Astrocyte (in vitro differentiated cells and primary cell): Measurements from ENCODE around the gene CDC42EP4. TPM values are rescaled to one million over a fixed set of nuclear protein-coding genes. Genes with fewer than 3 reads are reported as not detected.

Source experiments
- DNase-seq: peaks from one replicate; pipeline ENCODE4 v3.0.0-alpha.2; 2010; ENCODE audit warnings: low read depth
- FAIRE-seq: peaks from 2 replicates; lab custom pipeline; 2011; peaks lifted over from hg19 to GRCh38; lab: Jason Lieb, UNC
- H2AFZ ChIP-seq: 2 replicates; pipeline ENCODE4 v1.6.0; 2012; ENCODE audit warnings: low read depth, low read length, inconsistent platforms
- H3K27ac ChIP-seq: 2 replicates; pipeline ENCODE4 v1.5.1; 2011; ENCODE audit warnings: low read depth, low read length, inconsistent platforms
- H3K27me3 ChIP-seq: 2 replicates; pipeline ENCODE4 v1.6.0; 2011; ENCODE audit warnings: low read length, inconsistent platforms; ENCODE audit not compliant: insufficient read depth
- H3K36me3 ChIP-seq: 2 replicates; pipeline ENCODE4 v1.5.1; 2011; ENCODE audit warnings: low read length, inconsistent platforms; ENCODE audit not compliant: insufficient read depth
- H3K4me1 ChIP-seq: 2 replicates; pipeline ENCODE4 v1.5.1; 2011; ENCODE audit warnings: low read length, inconsistent platforms; ENCODE audit not compliant: insufficient read depth
- H3K4me2 ChIP-seq: 2 replicates; pipeline ENCODE4 v1.6.0; 2012; ENCODE audit warnings: low read length, inconsistent platforms
- H3K4me3 ChIP-seq: 2 replicates; pipeline ENCODE4 v1.5.1; 2011; ENCODE audit warnings: low read depth, mild to moderate bottlenecking, low read length, inconsistent platforms; ENCODE audit not compliant: insufficient read depth
- H3K79me2 ChIP-seq: 2 replicates; pipeline ENCODE4 v1.6.0; 2012; ENCODE audit warnings: mild to moderate bottlenecking, low read length, inconsistent platforms; ENCODE audit not compliant: insufficient read depth
- H3K9ac ChIP-seq: 2 replicates; pipeline ENCODE4 v1.6.0; 2012; ENCODE audit warnings: mild to moderate bottlenecking, low read length, inconsistent platforms
- H3K9me3 ChIP-seq: 2 replicates; pipeline ENCODE4 v1.5.1; 2012; ENCODE audit warnings: low read depth, mild to moderate bottlenecking, low read length, inconsistent platforms; ENCODE audit not compliant: insufficient read depth
- H4K20me1 ChIP-seq: 2 replicates; pipeline ENCODE4 v1.6.0; 2012; ENCODE audit warnings: low read length, inconsistent platforms; ENCODE audit not compliant: insufficient read depth
- H3K27ac Mint-ChIP-seq: one replicate; pipeline ENCODE4 v1.8.0; 2021; ENCODE audit warnings: mild to moderate bottlenecking, mixed read lengths; ENCODE audit not compliant: unreplicated experiment
- H3K27me3 Mint-ChIP-seq: one replicate; pipeline ENCODE4 v1.8.0; 2021; ENCODE audit warnings: low read depth, mixed read lengths; ENCODE audit not compliant: unreplicated experiment
- H3K36me3 Mint-ChIP-seq: one replicate; pipeline ENCODE4 v1.8.0; 2021; ENCODE audit warnings: low read depth, mixed read lengths; ENCODE audit not compliant: unreplicated experiment
- H3K4me1 Mint-ChIP-seq: one replicate; pipeline ENCODE4 v1.8.0; 2021; ENCODE audit warnings: low read depth, mixed read lengths; ENCODE audit not compliant: unreplicated experiment
- H3K4me3 Mint-ChIP-seq: one replicate; pipeline ENCODE4 v1.8.0; 2021; ENCODE audit warnings: mild to moderate bottlenecking, moderate library complexity, mixed read lengths; ENCODE audit not compliant: unreplicated experiment
- H3K9me3 Mint-ChIP-seq: one replicate; pipeline ENCODE4 v1.8.0; 2021; ENCODE audit warnings: mild to moderate bottlenecking, mixed read lengths; ENCODE audit not compliant: unreplicated experiment
- EZH2 ChIP-seq: IDR thresholded peaks from 2 replicates; pipeline ENCODE4 v1.6.1; 2012; ENCODE audit warnings: mild to moderate bottlenecking, low read length, inconsistent platforms; ENCODE audit not compliant: insufficient read depth
- total RNA-seq: library from RNA; stranded (reverse); gene quantifications from 2 replicates; pipeline ENCODE4 v1.2.1, GENCODE V29; 2021
- TF ChIP-seq, protein P1 (sequence below): IDR thresholded peaks from 2 replicates; pipeline ENCODE4 v1.5.1; 2011; ENCODE audit warnings: low read depth, mild to moderate bottlenecking, inconsistent platforms, low read length, moderate library complexity; ENCODE audit not compliant: insufficient read depth

CDC42EP4 gene
- total RNA-seq, 1 donor from 2014 or later, result 15.8 TPM

DNA sequence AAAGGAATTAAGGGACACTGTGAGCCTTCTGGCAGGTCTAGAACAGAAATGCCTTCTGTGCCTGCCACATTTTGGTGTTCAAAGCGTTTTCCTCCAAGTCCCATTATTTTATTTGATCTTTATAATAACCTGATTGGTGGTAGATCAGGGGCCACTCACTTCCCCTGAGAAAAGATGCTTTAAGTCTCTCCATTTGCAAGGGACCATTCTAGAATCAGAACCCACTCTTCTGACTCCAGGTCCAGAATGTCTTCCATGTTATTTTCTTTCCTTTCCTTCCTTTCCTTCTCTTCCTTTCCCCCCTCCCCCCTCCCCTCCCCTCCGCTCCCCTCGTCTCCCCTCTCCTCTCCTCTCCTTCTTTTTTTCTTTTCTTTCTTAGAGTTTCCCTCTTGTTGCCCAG is 19.3 kb upstream of the CDC42EP4 start:
- no peaks in the 10 kb centered on the region for H3K27me3 Mint-ChIP-seq
- H3K27me3 ChIP-seq, result no peaks in the 10 kb centered on the region
- H3K4me1 ChIP-seq, result no peaks in the 10 kb centered on the region
- no peak overlapping the region for H3K4me2 ChIP-seq
- no peak overlapping the region for H3K27ac ChIP-seq
- TF ChIP-seq, protein P1, sequence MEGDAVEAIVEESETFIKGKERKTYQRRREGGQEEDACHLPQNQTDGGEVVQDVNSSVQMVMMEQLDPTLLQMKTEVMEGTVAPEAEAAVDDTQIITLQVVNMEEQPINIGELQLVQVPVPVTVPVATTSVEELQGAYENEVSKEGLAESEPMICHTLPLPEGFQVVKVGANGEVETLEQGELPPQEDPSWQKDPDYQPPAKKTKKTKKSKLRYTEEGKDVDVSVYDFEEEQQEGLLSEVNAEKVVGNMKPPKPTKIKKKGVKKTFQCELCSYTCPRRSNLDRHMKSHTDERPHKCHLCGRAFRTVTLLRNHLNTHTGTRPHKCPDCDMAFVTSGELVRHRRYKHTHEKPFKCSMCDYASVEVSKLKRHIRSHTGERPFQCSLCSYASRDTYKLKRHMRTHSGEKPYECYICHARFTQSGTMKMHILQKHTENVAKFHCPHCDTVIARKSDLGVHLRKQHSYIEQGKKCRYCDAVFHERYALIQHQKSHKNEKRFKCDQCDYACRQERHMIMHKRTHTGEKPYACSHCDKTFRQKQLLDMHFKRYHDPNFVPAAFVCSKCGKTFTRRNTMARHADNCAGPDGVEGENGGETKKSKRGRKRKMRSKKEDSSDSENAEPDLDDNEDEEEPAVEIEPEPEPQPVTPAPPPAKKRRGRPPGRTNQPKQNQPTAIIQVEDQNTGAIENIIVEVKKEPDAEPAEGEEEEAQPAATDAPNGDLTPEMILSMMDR, result no peak
- TF ChIP-seq EZH2, result no peak
- no peaks in the 10 kb centered on the region for H3K4me1 Mint-ChIP-seq
- DNase-seq (no peak), FAIRE-seq (no peak)
- H3K9me3 Mint-ChIP-seq, result no peaks in the 10 kb centered on the region
- no peak overlapping the region for H3K4me3 ChIP-seq
- H2AFZ ChIP-seq, result no peak overlapping the region
- no peaks in the 10 kb centered on the region for H4K20me1 ChIP-seq
- no peak overlapping the region for H3K9ac ChIP-seq
- H3K4me3 Mint-ChIP-seq, result no peak overlapping the region
- no peak overlapping the region for H3K27ac Mint-ChIP-seq
- no peaks in the 10 kb centered on the region for H3K79me2 ChIP-seq
- no peaks in the 10 kb centered on the region for H3K9me3 ChIP-seq
- no peaks in the 10 kb centered on the region for H3K36me3 Mint-ChIP-seq
- no peaks in the 10 kb centered on the region for H3K36me3 ChIP-seq

DNA sequence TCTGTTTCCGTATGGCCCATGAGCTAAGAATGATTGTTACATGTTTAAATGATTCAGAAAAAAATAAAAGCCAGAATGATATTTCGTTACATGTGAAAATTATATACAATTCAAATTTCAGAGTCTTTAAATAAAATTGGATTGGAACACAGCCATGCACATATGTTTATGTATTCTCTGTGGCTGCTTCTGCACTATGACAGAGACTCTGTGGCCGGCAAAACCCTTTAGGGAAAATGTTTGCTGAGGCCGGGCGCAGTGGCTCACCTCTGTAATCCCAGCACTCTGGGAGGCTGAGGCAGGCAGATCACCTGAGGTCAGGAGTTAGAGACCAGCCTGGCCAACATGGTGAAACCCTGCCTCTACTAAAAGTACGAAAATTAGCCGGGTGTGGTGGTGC is 15.9 kb upstream of the CDC42EP4 start:
- Mint-ChIP-seq H3K4me3 (no peak overlapping the region), H3K4me1 (peaks cover 6% of the 10 kb centered on the region), H3K27me3 (peaks cover 4% of the 10 kb centered on the region), H3K27ac (no peak overlapping the region), H3K36me3 (no peaks in the 10 kb centered on the region), H3K9me3 (peaks cover 2% of the 10 kb centered on the region)
- no peak overlapping the region for H2AFZ ChIP-seq
- no peaks in the 10 kb centered on the region for H3K79me2 ChIP-seq
- TF ChIP-seq EZH2, result no peak
- TF ChIP-seq, protein P1, result no peak
- no peaks in the 10 kb centered on the region for H4K20me1 ChIP-seq
- H3K4me2 ChIP-seq, result no peak overlapping the region
- FAIRE-seq (no peak), DNase-seq (no peak)
- no peak overlapping the region for H3K4me3 ChIP-seq
- no peak overlapping the region for H3K9ac ChIP-seq
- H3K27ac ChIP-seq, result no peak overlapping the region
- H3K27me3 ChIP-seq, result no peaks in the 10 kb centered on the region
- peaks cover 6% of the 10 kb centered on the region for H3K4me1 ChIP-seq
- no peaks in the 10 kb centered on the region for H3K9me3 ChIP-seq
- no peaks in the 10 kb centered on the region for H3K36me3 ChIP-seq

DNA sequence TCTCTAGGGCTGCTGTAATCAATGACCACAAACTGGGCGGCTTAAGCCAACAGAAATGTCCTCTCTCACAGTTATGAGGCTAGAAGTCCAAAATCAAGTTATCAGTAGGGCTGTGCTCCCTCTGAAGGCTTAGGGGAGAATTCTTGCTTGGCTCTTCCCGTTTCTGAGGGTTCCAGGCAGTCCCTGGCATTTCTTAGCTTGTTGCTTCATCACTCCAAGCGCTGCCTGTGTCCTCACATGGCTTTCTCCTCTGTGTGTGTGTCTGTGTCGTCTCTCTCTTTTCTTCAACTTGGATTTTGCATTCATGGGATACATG is 13.7 kb upstream of the CDC42EP4 start:
- Histone ChIP-seq H3K4me3 (no peak overlapping the region), H3K36me3 (no peaks in the 10 kb centered on the region), H3K4me1 (peaks cover 6% of the 10 kb centered on the region), H3K4me2 (no peak overlapping the region), H3K27me3 (no peaks in the 10 kb centered on the region), H3K9ac (no peak overlapping the region), H4K20me1 (no peaks in the 10 kb centered on the region), H3K79me2 (no peaks in the 10 kb centered on the region), H3K27ac (no peak overlapping the region), H3K9me3 (no peaks in the 10 kb centered on the region), H2AFZ (no peak overlapping the region)
- Mint-ChIP-seq H3K36me3 (no peaks in the 10 kb centered on the region), H3K27ac (no peak overlapping the region), H3K4me1 (peaks cover 8% of the 10 kb centered on the region), H3K4me3 (no peak overlapping the region), H3K27me3 (peaks cover 4% of the 10 kb centered on the region), H3K9me3 (peaks cover 2% of the 10 kb centered on the region)
- FAIRE-seq (no peak), DNase-seq (no peak)
- TF ChIP-seq, protein P1, result no peak
- no peak for TF ChIP-seq EZH2
